HL-60/S4 treated with phorbol 12-myristate 13-acetate at 8.2 ng/mL for 4 days and 3 days (cell line): ENCODE data around the gene SCG2.
"Not testable (repeated sequence)": the region's sequence is repeated elsewhere in the genome, so short reads cannot be mapped to it uniquely, and the experiment has no call there.

ENCODE experiments used
- in situ Hi-C: fragments of 300-500 bp; cut with MboI; formaldehyde crosslinking; loops from 2 replicates; pipeline ENCODE4 v1.15.0; 2022; ENCODE audit warnings: low sequenced_read_pairs

The SCG2 gene

DNA sequence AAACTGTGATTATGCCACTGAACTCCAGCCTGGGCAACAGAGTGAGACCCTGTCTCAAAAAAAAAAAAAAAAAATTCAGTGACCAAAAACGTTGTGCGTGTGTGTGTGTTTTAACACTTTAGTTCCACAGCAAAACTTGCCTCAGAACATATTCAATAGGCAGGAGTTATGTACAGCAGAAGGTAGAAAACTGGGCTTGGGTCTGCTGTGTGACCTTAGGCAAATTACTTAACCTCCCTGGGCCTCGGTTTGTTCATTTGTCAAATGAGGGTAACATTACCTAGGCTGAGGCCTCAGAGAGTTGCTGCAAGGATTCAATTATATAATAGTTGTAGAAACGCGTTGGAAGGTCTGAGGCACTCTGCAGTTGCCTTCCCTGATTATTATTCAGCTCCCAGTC is 10.3 kb upstream of the SCG2 start:
- in situ Hi-C loops, result no loop called here

- in situ Hi-C loops, result no loop called here
These were observed 8.9 kb upstream of the SCG2 start for GRCh38 chr2:223611061-223611460.

DNA sequence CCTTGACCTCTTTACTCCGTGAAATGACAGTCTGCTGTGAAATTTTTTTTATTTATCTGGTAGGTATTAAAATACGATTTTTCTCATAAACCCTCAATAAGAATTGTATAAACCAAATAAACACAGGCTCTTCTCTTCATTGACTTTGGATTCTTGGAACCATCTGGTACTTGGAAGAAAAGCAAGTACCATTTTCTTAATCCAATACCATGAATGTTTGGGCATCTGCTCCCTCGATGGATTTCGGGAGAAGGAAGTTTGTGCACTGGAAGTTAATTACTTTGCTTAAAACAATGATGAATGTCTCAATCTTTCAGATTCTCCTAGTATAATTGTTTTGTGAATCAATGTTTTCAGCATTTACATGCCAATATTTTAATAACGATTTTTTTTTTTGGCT is 5.3 kb upstream of the SCG2 start:
- in situ Hi-C loops, result no loop called here

- in situ Hi-C loops, result no loop called here
These were observed 4.8 kb upstream of the SCG2 start for GRCh38 chr2:223606946-223607345.

- in situ Hi-C loops, result no loop called here
These were observed 2.1 kb upstream of the SCG2 start for GRCh38 chr2:223604231-223604630.

DNA sequence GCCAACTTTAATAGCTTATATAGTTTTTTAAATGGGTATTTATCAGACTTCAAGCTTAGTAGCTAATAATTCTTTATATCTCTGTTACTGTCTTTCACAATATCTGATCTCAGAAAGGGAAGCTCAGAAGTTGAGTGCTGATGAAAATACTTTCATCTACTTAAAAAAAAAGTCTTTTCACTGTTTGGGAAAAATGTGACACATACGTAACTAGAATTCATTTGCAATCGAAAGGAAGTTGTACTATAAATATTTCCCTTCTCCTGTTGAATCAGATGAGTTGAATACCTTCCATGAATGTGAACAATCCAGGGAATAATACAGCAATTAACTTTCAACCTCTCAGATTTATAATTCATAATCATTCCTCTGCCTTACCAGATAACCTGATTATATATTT is 811 bp upstream of the SCG2 start:
- in situ Hi-C loops, result no loop called here

DNA sequence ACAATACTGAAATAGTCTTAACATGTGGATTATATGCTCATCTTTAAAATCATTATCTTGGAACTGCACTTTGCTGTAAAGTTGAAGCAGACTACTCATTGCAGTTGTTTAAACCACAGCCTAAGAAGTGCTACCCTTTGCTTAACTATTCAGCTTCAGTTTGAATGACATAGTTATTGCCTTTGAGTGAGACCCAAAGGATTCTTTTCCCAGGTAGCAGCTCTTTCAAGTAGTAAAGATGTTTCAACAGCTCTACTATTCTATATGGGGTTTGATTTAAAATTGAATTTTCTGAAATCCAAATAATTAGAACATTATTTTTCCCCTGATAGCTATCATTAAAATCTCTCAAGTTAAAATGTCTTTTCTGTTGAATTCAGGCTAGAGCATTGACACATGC is 1.1 kb downstream of the SCG2 start:
- in situ Hi-C loops, result no loop called here

- in situ Hi-C loops, result no loop called here
These were observed 2.4 kb downstream of the SCG2 start for GRCh38 chr2:223599640-223600380.

- in situ Hi-C loops, result no loop called here
These were observed 3.0 kb downstream of the SCG2 start for GRCh38 chr2:223598994-223599639.

DNA sequence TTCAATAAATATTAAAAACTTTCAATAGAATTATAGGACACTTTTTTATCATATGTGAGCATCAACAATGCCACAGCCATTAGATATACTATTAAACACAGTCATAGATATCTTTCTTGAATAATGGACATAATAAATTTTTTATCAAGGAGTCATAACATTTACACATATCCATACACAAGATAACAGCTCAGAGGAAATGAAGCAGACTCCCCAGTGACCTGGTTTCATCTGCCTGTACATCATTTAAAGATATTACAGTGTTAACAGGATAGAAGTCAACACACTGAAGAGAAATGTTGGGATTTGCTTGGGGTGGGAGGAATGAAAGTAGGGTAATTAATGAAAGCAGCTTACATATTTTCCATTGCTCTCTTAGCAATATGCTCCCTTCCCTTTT is 5.1 kb downstream of the SCG2 start:
- in situ Hi-C loops, result no loop called here

DNA sequence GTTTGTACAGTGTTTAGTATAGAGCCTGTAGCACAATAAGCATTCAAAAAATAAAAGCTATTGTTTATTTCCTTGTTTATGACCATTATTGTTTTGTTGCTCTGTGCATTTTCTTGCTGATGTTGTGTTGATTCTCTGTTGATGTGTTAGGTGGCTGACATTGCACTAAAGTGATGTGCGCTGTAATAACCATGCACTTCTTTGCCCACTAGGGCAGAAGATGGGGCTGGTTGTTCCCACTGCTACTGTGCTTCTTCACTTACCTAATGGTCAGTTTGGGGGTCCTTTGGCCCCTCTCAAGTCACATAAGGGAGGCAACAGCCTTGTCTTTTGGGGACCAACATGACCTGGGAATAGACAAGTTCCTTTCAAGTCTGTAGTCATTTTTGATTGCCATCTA is 6.0 kb downstream of the SCG2 start:
- in situ Hi-C loops, result no loop called here

DNA sequence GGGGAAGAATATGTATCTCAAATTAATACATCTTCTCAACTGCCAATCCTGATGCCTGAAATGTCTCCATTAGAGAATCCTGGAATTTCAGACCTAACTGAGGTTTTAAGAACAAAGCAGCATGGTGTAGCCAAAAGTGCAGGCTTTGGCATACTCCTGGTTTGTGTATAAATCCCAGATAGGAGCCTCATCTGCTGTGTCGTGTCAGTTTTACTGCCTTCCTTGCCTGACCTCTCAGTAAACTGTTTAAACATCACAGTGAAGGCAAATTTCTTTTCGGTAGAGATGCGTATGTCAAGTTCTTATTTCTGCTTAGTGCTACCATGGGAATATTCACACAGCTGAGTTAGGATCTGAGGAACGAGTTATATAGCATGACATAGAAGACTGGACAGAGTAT is 7.3 kb downstream of the SCG2 start:
- in situ Hi-C loops, result no loop called here

DNA sequence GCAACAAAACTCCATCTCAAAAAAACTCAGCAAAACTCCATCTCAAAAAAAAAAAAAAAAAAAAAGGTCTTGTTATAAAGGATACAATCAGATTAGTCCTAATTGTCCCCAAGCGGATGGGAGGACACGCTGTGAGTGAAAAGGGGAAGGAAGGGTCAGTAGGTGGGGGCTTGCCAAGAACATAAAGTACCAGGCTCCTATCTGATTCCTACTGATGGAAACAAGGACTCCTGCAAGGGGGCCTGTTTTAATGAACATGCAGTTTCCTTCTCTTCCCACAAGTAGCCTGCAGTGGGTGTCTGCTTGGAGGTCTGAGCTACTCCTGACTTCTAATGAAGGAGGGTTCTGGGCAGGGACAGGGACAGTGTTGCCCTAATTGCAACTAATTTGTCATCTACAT is 7.9 kb downstream of the SCG2 start:
- in situ Hi-C loops, result no loop called here

DNA sequence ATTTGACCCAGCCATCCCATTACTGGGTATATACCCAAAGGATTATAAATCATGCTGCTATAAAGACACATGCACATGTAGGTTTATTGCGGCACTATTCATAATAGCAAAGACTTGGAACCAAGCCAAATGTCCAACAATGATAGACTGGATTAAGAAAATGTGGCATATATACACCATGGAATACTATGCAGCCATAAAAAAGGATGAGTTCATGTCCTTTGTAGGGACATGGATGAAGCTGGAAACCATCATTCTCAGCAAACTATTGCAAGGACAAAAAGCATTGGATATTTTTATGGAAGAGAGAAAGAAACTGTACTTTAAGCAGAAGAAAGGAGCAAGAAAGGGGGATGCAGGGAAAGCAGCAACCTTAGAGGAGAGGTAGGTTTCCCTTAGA is 9.5 kb downstream of the SCG2 start:
- in situ Hi-C loops, result not testable (repeated sequence)

DNA sequence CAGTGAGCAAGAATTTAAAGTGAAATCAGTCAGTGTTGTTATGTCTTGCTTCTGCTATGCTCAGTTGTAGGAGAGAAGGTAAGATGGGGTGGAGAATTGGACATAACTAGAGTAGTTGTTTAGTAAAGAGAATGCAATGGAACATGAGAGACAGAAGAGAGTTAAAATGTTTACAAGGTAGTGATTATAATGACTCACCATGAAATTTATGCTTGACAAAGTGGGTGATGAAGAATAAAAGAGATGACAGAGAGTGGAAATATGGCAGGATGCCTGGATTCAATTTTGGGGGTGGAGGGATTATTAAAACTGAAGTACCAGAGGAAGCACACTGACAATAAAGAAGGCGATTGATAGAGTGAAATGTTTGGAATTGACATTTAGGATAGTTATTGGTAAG is 10.6 kb downstream of the SCG2 start:
- in situ Hi-C loops, result no loop called here

DNA sequence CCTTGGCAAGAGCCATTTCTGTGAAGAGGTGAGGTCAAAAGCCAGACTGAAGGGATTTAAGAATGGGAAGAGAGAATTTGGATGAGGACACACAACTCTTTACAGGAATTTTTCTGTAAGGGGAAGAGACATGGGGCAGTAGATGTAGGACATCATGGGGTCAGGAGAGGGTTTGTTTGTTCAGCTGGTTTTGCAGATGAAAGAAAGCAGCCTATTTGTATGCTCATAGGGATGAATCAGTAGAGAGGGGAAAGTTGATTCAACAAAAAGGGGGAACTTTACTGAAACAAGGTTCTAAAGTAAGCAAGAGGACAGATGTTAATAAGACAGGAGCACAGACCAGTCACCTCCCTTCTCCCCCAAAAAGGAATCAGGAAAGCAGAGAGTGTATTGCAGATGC is 11.2 kb downstream of the SCG2 start:
- in situ Hi-C loops, result no loop called here

GRCh38 chr2:223589901-223590300 is 12.3 kb downstream of the SCG2 start:
- in situ Hi-C loops, result no loop called here

DNA sequence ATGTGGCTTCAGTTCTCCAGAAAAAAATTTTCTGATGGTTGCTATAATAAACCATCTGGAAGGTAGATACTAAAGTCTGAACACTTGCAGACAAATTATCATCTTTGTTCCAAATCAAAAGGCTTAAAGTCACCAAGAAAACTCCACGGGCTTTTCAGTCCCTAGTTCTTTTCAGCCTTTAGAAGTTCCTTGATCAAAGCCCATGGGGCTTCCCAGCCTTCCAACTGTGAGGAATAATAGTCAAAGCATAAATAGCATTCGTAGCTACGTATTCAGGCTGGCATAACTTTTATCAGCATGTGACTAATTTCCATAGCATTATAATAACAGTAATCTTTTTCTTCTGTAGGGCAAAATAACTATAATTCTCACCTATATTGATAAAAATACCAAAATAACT is 13.9 kb downstream of the SCG2 start:
- in situ Hi-C loops, result no loop called here

- in situ Hi-C loops, result no loop called here
These were observed 14.9 kb downstream of the SCG2 start for GRCh38 chr2:223587301-223587700.

DNA sequence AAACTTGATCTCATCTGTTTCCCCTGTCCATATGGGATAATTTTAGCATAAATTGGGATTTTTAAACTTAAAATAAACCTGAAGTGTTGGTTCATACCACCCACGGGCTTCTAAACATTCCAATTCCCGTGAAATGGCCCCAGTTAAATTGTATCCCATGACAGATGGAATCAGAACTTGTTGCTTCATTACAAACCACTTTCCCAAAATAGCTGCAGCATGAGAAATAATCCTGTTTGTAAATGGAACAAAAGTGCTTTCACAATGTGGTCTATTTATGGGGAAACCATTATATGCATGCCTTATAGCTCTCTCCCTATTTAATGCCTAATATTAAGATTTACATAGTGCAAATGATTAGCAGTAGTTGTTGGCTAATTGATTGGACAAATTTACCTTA is 15.9 kb downstream of the SCG2 start:
- in situ Hi-C loops, result no loop called here

DNA sequence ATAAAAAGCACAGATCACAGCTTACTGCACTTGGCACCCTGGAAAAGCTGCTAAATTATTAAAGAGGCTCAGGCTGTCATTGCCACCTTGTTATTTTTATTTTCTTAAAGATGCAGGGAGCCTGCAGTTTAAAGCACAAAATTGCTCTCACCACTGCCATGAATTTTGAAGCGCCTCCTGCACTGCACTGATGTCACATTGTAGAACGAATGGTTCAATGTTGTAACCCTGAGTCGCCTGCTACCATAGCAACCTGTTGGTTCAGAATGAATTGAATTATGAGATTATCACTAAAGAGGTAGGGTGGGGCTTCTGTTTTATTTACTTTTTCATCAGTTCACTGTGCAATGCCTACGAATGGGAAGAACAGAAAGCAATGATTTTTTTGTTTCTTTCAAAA is 16.5 kb downstream of the SCG2 start:
- in situ Hi-C loops, result no loop called here

DNA sequence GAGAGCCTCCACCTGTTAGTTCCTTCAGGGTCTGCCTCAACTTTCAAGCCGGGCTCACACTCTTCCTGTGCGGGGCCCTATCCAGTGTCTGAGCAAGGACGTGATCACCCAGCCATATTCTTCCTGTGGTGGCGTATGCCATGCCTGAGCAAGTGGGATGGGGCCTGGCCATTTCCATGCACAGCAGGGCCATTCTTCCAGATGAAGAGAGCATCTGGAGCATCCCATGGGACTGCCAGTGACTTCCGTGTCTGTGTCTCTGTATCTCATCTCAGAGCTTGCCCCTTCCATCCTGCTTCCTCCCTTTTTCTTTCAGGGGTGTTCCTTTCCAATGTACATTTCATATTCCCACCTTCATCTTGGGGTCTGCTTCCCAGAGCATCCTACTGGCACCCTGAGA is 20.2 kb downstream of the SCG2 start:
- in situ Hi-C loops, result no loop called here

- in situ Hi-C loops, result no loop called here
These were observed 21.2 kb downstream of the SCG2 start for GRCh38 chr2:223580951-223581350.
